ENCODE data around the gene ELAVL2.

Gene ELAVL2

DNA sequence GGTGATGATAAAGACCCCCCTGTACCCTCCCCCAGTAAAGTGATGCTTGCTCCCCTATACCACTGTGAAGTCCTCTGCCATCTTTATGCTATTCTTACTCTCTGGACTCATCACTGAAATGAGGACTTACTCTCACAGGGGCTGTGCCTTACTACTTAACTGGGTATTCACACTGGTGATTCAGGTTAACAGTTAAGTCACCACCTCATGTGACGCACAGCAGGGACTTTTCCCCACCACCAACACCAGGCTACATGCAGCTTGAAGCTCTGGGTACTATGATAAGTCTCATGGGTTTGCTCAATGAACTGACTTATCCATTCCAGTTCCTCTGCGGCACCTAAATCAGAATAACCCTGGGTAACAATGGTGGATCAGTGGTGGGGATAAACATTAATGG is 163.7 kb downstream of the ELAVL2 start:
- DNase-seq (ENCODE audit: low read depth in 2 of 2) = no peak

DNA sequence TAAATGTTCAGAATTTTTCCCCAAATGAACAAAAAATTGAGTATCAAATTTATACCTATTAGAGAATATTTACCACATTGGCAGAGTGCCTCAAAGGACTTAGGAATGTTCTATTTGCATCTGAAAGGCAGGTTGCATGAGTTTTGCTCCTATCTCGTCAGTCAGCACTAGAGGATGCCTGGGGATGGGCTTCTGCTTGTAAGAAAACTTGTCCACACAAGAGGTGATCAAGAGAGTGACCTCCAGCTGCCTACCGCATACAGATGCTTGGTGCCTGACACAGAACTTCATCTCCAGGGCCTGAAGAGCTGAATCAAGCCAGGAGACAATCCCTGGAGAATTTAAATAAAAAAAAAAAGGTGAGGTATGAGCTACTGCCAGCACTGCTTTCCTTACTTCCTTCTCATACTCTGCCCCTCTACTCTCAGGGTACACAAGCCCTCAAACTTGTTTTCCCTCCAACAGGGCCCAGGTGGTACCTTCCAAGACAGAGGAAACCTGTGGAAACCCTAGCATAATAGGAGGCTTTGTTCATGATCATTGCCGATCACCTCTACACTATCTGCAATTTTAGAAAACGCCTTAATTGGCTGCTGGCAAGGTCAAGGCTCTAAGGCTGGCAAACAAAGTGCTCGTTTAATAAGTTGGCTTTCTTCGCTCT is 166.6 kb downstream of the ELAVL2 start:
- DNase-seq (ENCODE audit: low read depth in 2 of 2) = no peak

DNA sequence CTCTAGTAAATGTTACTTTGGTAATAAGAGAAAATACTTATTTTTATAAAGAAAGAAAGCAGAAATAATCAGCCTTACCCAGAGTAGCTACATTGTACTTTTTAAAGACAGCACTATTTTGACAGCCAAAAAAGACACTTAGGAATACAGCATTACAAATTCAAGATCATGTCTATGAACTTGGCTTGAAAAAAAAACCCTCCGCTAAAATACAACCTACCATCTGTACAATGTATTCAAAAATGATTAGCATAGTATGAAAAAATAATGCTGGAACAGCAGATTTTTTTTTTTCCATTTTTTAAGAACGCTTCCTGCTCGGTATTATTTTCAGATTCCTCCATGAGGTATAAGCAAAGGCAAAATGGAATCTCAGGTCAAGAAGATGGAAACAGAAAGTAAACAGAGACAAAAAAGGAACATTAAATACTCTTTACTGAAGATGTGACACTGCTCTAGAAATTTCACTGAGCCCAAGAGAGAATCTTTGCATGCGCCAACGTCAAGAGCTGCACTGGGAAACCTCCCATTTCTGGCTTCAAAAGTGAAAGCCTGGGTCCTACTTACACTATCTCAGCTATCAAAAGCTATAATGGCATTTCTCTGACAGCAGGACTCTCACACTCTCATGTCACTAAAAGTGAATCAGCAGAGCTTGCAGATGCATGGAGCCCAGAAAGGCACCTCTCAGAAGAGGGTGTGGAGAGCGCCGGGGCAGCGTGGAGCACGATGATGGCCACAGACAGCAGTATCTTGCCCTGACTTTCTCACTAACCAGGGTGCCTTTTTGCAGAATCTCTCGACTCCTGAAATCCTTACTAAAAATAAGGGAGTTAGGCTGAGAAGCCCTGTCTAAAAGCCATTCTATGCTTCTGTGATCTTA is 167.4 kb downstream of the ELAVL2 start:
- DNase-seq (ENCODE audit: low read depth in 2 of 2) = no peak

DNA sequence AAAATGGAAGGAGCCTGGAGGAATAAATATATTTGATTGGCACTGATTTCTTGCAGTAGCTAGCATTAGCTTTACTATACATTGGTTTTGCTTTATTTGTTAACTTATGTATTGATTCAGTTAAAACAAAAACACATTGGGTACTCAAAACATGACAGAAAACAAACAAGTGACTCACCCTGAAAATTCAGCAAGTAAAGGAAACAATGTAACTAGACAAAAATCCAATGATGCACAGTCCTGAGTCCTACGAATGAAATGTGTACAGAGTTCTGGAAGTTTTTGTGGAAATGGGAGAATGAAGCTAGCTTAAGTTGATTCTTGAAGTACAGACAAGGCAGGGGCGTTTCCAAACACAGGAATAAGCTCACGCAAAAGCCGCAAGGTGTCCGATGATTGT is 175.0 kb downstream of the ELAVL2 start:
- DNase-seq (ENCODE audit: low read depth in 2 of 2) = no peak

DNA sequence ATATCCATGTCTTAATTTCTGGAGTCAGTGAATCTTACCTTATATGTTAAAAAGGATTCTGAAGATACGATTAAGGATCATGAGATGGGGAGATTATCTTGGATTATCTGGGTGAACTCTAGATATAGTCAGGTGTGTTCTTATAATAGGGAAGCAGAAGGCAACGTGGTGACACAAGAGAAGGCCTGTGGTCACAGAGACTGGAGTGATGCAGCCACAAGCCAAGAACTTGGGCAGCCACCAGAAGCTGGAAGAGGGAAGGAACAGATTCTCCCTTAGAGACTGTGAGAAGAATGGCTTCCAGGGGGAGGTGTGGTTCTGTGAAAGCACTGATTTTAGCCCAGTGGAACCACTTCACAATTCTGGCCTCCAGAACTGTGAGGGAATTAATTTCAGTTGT is 177.4 kb downstream of the ELAVL2 start:
- no peak for DNase-seq (ENCODE audit: low read depth in 2 of 2)

DNA sequence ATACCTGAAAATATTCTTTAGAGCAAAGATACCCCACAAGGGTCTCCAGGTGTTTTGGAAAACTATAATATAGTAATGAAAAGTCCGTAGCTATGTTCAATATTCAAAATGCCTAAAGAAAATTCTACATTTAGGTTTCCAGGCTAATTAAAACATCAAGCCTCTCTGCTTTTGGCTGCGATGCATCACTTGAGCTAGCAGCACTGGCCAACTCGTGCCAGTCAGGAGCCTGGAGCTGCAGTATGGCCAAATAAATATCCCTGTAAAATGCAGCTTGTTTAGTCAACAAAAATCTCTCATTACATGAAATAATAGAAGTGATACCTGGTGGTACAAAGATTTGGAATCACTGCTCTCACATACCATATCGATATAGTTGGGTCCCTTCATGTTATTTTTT is 181.1 kb downstream of the ELAVL2 start:
- DNase-seq (ENCODE audit: low read depth in 2 of 2) = no peak

DNA sequence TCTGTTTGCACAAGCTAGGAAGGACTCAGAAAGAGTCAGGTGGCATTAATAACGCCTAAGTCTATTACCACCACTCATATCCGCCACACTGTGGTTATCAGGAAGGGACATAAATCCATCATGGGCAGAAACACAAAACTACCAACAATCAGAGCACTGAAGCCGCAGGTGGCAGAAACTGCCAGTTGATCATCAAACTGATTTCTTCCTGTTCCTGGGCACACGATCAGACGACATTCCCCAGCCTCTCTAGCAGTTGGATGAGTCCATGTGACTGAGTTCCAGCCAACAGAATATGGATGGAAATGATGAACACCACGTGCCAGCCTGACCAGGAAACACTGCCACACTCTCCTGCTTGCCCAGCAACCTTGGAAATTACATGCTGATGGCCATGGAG is 181.7 kb downstream of the ELAVL2 start:
- DNase-seq (ENCODE audit: low read depth in 2 of 2) = no peak

DNA sequence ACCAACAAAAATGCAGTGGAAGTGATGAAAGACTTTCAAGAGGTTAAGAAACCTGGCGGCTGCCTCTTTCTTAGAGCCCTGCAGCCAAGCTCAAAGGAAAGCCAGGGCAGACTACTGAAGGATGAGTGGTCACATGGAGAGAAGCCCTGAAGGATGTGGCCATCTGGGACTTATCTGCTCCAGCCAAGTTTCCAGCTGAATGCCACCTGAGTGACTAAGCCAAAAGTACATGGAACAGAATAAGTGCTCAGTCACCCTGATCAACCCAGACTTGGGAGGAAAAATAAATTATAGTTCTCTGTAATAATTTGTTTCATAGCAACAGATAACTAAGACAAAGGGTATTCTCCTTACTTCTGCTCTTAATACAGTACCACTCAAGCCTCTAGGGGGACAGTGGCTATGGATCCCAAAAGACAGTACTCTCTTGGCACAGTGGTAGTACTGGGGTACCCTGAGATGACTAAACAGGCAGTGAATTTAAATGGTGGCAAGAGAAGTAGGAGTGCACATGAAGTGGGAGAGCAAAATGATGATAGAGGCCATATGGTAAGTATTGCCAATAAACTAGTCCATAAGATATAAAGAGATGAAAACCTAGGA is 182.3 kb downstream of the ELAVL2 start:
- DNase-seq (ENCODE audit: low read depth in 2 of 2) = no peak
